ENCODE data around the gene FKBP14. TPM values are rescaled to one million over a fixed set of nuclear protein-coding genes. Genes with fewer than 3 reads are reported as not detected.

FKBP14 gene
- total and polyA plus RNA-seq, 2 of the 8 experiments (the other 6 are each of a cell fraction or from before 2014, with no cell fraction given): 3.2 to 20.7 TPM

- Histone ChIP-seq H3K4me2 (ENCODE audit: insufficient read depth in 1 of 2, low read depth in 2 of 2, low read length in 2 of 2) (no peak overlapping the region), H2AK5ac (ENCODE audit: low read depth, low read length) (no peak overlapping the region), H3K9me3 (ENCODE audit: insufficient read depth in 2 of 2, low read depth in 1 of 2, low read length in 1 of 2) (no peaks in the 10 kb centered on the region), H3K23me2 (ENCODE audit: low read depth, low read length) (no peaks in the 10 kb centered on the region), H3K79me1 (ENCODE audit: low read depth, low read length) (peaks cover 5% of the 10 kb centered on the region; the same call in 1 of the 2 replicates), H2BK20ac (ENCODE audit: low read length) (no peak overlapping the region), H3K4me3 (ENCODE audit: extremely low read depth in 1 of 4, insufficient read depth in 2 of 4, low read depth in 3 of 4, low read length in 4 of 4) (no peak overlapping the region), H2BK15ac (ENCODE audit: low read length) (no peak overlapping the region), H2BK5ac (ENCODE audit: low read depth, low read length) (no peak overlapping the region), H3K79me2 (ENCODE audit: control insufficient read depth in 1 of 2, insufficient read depth in 2 of 2, low read length in 2 of 2) (peaks cover 7 to 62% of the 10 kb centered on the region in 2 experiments; a peak in 3 of 4 replicates), H3K18ac (ENCODE audit: extremely low read depth, low read length) (no peak overlapping the region), H3K27ac (ENCODE audit: low read depth, low read length) (no peak overlapping the region), H3K9ac (replicated peaks in 1 of 4; ENCODE audit: extremely low read depth in 1 of 4, low read depth in 3 of 4, low read length in 3 of 4) (no peak overlapping the region), H4K5ac (ENCODE audit: insufficient read length, low read depth, low read length) (no peak overlapping the region), H2BK12ac (ENCODE audit: low read depth, low read length) (no peak overlapping the region), H4K91ac (replicated peaks; ENCODE audit: insufficient read length, low read length) (no peak overlapping the region), H4K20me1 (replicated peaks in 1 of 2; ENCODE audit: control insufficient read depth in 1 of 2, insufficient read depth in 2 of 2, low read length in 2 of 2) (peaks cover 3 to 5% of the 10 kb centered on the region in 2 experiments), H3K56ac (replicated peaks; ENCODE audit: insufficient read length, low read depth, low read length) (no peak overlapping the region), H3K14ac (ENCODE audit: insufficient read length) (no peak overlapping the region), H3K23ac (ENCODE audit: insufficient read length) (no peak overlapping the region), H2BK120ac (replicated peaks; ENCODE audit: low read depth, low read length) (no peak overlapping the region), H4K8ac (ENCODE audit: extremely low read depth, insufficient read depth, low read length) (no peak overlapping the region), H3K4ac (replicated peaks; ENCODE audit: insufficient read length, low read depth, low read length) (no peak overlapping the region), H3K27me3 (replicated peaks in 1 of 4; ENCODE audit: control insufficient read depth in 3 of 4, extremely low read depth in 1 of 4, insufficient read depth in 3 of 4, low read length in 3 of 4) (no peaks in the 10 kb centered on the region), H3K4me1 (replicated peaks in 1 of 4; ENCODE audit: control insufficient read depth in 3 of 4, insufficient read depth in 4 of 4, low read length in 3 of 4) (no peaks in the 10 kb centered on the region), H3K36me3 (ENCODE audit: control insufficient read depth in 2 of 4, insufficient read depth in 4 of 4, low read length in 3 of 4) (no peaks in the 10 kb centered on the region), H2AFZ (ENCODE audit: low read length) (no peak overlapping the region)
- DNase-seq (ENCODE audit: low read depth in 1 of 2, low spot score in 2 of 2): peak in 1 of 2 experiments; percentile 62
- POLR2A ChIA-PET (ENCODE audit: partially characterized antibody): interaction anchor here (0.7 to 1.2 kb wide), 2 partner anchors 9 to 33 kb away, joined by 3 read pairs; no protein-coding TSS in a partner anchor
- WGBS, 2 experiments (ENCODE audit: extremely low coverage in 1 of 2, insufficient coverage in 1 of 2, insufficient read length in 1 of 2, insufficient replicate concordance in 2 of 2, low coverage in 1 of 2, low lambda C conversion rate in 2 of 2, missing lambda C conversion rate in 1 of 2): 42% methylated on average over 8 of the region's 8 CpGs; no CpG with 5 or more reads in 1 of the 2 experiments
- CTCF ChIA-PET (ENCODE audit: partially characterized antibody): interaction anchor here (0.5 to 4.1 kb wide), 28 partner anchors 9 to 1547 kb away, joined by 3 to 29 read pairs (median 4); partner anchors contain the start of genes MTURN and SCRN1
- FAIRE-seq: peak; percentile 80
- TF ChIP-seq CREB1 (IDR thresholded peaks at IDR 0.05): peak; percentile 59; the same call in 1 of the 2 replicates
- no peak for TF ChIP-seq POLR2A (IDR thresholded peaks at IDR 0.05; ENCODE audit: control extremely low read depth in 1 of 2, low read depth in 2 of 2, low read length in 2 of 2)
- TF ChIP-seq TCF12 (IDR thresholded peaks at IDR 0.05; ENCODE audit: low read depth, low read length): no peak
- TF ChIP-seq JUN (IDR thresholded peaks at IDR 0.05; ENCODE audit: low read depth, low read length): no peak
- no peak for TF ChIP-seq CHD1 (IDR thresholded peaks at IDR 0.05; ENCODE audit: low read depth, low read length)
- TF ChIP-seq RNF2 (IDR thresholded peaks at IDR 0.05; ENCODE audit: borderline replicate concordance, low read depth, low read length, missing control alignments, poor library complexity, severe bottlenecking): no peak
- peak; percentile 66 to 81 (median 69) for TF ChIP-seq CTCF (IDR thresholded peaks at IDR 0.05; ENCODE audit: control extremely low read depth in 1 of 3, insufficient read depth in 1 of 3, low read depth in 1 of 3, low read length in 3 of 3)
- no peak for TF ChIP-seq SRF (IDR thresholded peaks at IDR 0.05; ENCODE audit: low read depth, low read length)
- peak; percentile 33 to 48; a peak in 3 of 4 replicates for TF ChIP-seq RAD21 (IDR thresholded peaks at IDR 0.05 in 1 of 2, conservative IDR thresholded peaks at IDR 0.05 in 1 of 2; ENCODE audit: low read depth in 2 of 2, low read length in 2 of 2)
Observed at GRCh38 chr7:29977886-29978651, 48.4 kb downstream of the FKBP14 start.

Measured in H1 (cell line).